Hypothalamus (tissue), 51 donors: ENCODE measurements around the gene CORIN.
A peak's percentile ranks its signal among the peaks of the same experiment; 100 is the strongest.
"Not testable (repeated sequence)": the region's sequence is repeated elsewhere in the genome, so short reads cannot be mapped to it uniquely, and the experiment has no call there.

ENCODE experiments used
- DNase-seq, 51 donors: peaks; one replicate each; lab custom pipeline; 2025; lab: John Stamatoyannopoulos, UW

CORIN gene

GRCh38 chr4:47701286-47701685 lies 136.6 kb downstream of the CORIN start:
- DNase-seq, result no peak

GRCh38 chr4:47698837-47699236 lies 139.0 kb downstream of the CORIN start:
- DNase-seq, result no peak

- no peak for DNase-seq
Observed at GRCh38 chr4:47696823-47697222, 141.0 kb downstream of the CORIN start.

GRCh38 chr4:47695260-47695659 lies 142.6 kb downstream of the CORIN start:
- DNase-seq, result no peak

- no peak for DNase-seq
Observed at GRCh38 chr4:47694322-47694721, 143.5 kb downstream of the CORIN start.

GRCh38 chr4:47692691-47693090 lies 145.2 kb downstream of the CORIN start:
- DNase-seq, result no peak

- not testable (repeated sequence) for DNase-seq
Observed at GRCh38 chr4:47691757-47692383, 146.0 kb downstream of the CORIN start.

GRCh38 chr4:47690611-47691010 lies 147.3 kb downstream of the CORIN start:
- no peak for DNase-seq

GRCh38 chr4:47686294-47686872 lies 151.5 kb downstream of the CORIN start:
- peak in 3 of 51 donors; percentile 8 to 30 (median 8) for DNase-seq

- DNase-seq, result no peak
Observed at GRCh38 chr4:47675806-47676205, 162.1 kb downstream of the CORIN start.

GRCh38 chr4:47674144-47674543 lies 163.7 kb downstream of the CORIN start:
- DNase-seq, result no peak

GRCh38 chr4:47672696-47673095 lies 165.2 kb downstream of the CORIN start:
- no peak for DNase-seq

GRCh38 chr4:47669946-47670345 lies 167.9 kb downstream of the CORIN start:
- DNase-seq, result no peak

GRCh38 chr4:47668810-47669408 lies 169.0 kb downstream of the CORIN start:
- DNase-seq, result peak in 5 of 51 donors; percentile 1 to 41 (median 2)

GRCh38 chr4:47668256-47668655 lies 169.6 kb downstream of the CORIN start:
- DNase-seq, result no peak

- DNase-seq, result no peak
Observed at GRCh38 chr4:47667552-47667951, 170.3 kb downstream of the CORIN start.

GRCh38 chr4:47664051-47664826 lies 173.6 kb downstream of the CORIN start:
- peak in 7 of 51 donors; percentile 3 to 19 (median 6) for DNase-seq

GRCh38 chr4:47662975-47663374 lies 174.9 kb downstream of the CORIN start:
- no peak for DNase-seq

- DNase-seq, result no peak
Observed at GRCh38 chr4:47661741-47662140, 176.1 kb downstream of the CORIN start.

- no peak for DNase-seq
Observed at GRCh38 chr4:47659342-47659741, 178.5 kb downstream of the CORIN start.

GRCh38 chr4:47654972-47655693 lies 182.7 kb downstream of the CORIN start:
- DNase-seq, result no peak
